ENCODE measurements around the gene BMP5.

DNA sequence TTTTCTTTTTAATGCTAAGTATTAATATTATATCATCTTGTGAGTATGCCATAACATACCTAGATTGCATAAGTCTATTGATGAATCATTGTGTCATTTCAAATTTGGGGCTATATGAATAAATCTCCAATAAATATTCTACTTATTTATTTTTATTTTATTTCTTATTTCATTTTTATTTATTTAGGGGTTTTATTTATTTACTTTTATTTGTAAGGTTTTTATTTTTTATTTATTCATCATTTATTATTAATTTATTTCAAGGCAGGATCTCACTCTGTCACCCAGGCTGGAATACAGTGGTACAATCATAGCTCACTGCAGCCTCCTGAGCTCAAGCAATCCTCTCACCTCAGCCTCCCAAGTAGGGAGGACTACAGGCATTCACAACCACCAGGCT is 36.3 kb downstream of the BMP5 start:
- TF ChIP-seq, protein P1, sequence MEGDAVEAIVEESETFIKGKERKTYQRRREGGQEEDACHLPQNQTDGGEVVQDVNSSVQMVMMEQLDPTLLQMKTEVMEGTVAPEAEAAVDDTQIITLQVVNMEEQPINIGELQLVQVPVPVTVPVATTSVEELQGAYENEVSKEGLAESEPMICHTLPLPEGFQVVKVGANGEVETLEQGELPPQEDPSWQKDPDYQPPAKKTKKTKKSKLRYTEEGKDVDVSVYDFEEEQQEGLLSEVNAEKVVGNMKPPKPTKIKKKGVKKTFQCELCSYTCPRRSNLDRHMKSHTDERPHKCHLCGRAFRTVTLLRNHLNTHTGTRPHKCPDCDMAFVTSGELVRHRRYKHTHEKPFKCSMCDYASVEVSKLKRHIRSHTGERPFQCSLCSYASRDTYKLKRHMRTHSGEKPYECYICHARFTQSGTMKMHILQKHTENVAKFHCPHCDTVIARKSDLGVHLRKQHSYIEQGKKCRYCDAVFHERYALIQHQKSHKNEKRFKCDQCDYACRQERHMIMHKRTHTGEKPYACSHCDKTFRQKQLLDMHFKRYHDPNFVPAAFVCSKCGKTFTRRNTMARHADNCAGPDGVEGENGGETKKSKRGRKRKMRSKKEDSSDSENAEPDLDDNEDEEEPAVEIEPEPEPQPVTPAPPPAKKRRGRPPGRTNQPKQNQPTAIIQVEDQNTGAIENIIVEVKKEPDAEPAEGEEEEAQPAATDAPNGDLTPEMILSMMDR (IDR thresholded peaks at IDR 0.05; ENCODE audit: low read depth, low read length), result no peak
- no peak for TF ChIP-seq EZH2phosphoT487 (IDR thresholded peaks at IDR 0.05; ENCODE audit: low read depth)
